ENCODE results near the gene CACNA2D4.

Gene CACNA2D4

DNA sequence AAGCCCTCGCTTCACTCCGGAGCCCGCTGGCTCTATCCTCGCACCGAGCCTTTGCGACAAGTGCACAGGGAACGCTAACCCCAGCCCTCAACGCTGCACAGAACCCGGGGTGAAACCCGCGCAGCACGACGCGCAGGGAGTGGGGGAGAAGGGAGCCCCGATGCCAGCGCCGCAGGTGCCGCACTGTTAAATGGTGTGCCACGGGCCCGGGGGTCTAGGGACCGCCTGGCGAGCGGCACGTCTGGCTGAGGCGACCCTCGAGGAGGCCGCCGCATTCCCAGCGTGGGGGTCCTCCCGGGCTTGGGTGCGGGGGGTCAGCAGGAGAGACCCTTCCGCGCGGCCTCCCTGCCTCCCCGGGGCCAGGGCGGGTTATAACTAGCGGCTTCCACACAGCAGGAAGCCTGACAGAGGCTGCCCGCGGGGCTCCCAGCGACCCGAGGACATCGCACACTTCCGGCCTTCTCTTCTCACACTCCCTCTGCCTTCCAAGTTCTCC lies 121.9 kb downstream of the CACNA2D4 start:
- TF ChIP-seq, protein P1, sequence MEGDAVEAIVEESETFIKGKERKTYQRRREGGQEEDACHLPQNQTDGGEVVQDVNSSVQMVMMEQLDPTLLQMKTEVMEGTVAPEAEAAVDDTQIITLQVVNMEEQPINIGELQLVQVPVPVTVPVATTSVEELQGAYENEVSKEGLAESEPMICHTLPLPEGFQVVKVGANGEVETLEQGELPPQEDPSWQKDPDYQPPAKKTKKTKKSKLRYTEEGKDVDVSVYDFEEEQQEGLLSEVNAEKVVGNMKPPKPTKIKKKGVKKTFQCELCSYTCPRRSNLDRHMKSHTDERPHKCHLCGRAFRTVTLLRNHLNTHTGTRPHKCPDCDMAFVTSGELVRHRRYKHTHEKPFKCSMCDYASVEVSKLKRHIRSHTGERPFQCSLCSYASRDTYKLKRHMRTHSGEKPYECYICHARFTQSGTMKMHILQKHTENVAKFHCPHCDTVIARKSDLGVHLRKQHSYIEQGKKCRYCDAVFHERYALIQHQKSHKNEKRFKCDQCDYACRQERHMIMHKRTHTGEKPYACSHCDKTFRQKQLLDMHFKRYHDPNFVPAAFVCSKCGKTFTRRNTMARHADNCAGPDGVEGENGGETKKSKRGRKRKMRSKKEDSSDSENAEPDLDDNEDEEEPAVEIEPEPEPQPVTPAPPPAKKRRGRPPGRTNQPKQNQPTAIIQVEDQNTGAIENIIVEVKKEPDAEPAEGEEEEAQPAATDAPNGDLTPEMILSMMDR (IDR thresholded peaks at IDR 0.05; ENCODE audit: control insufficient read depth, extremely low read depth, insufficient read depth) = no peak
- peak overlapping the region; percentile 27 for H3K4me3 ChIP-seq (ENCODE audit: low read depth, low read length)
- DNase-seq (ENCODE audit: low read depth) = no peak

DNA sequence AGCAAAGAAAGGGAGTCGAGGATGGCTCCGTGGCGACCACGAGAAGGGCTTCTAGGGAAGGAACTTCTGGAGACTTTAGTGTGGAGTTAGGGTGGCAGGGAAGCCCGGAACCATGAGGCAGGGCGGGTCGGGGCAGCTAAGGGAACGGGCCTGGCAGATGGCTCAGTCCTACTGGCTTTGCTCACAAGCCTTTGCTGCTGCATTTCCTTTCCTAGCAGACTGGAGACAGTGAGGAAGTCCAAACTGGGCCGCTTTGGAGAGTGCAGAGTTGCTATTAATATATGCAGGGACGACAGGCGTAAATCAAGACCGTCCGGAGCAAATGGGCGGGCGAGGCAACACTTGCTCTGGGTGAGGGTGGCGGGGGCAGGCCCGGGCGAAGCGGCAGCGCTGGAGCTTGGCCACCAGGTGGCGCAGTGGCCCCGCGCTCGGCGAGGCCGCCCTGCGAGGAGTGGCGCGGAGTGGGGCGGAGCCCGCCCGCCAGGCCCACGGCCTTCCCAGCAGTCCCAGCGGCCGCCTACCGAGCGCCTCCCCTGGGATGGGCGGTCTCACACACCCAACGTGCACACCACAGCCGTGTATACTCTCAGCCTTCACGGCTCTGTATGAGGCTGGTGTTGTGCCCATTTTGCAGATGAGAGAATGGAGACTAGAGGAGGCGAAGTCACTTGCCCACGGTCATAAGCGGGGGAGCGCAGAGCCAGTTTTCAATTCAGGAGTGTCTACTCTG lies 122.5 kb downstream of the CACNA2D4 start:
- H3K4me3 ChIP-seq (ENCODE audit: low read depth, low read length) = peak overlapping the region; percentile 27
- DNase-seq (ENCODE audit: low read depth) = peak; percentile 69
- TF ChIP-seq, protein P1 (IDR thresholded peaks at IDR 0.05; ENCODE audit: control insufficient read depth, extremely low read depth, insufficient read depth) = peak; percentile 98

DNA sequence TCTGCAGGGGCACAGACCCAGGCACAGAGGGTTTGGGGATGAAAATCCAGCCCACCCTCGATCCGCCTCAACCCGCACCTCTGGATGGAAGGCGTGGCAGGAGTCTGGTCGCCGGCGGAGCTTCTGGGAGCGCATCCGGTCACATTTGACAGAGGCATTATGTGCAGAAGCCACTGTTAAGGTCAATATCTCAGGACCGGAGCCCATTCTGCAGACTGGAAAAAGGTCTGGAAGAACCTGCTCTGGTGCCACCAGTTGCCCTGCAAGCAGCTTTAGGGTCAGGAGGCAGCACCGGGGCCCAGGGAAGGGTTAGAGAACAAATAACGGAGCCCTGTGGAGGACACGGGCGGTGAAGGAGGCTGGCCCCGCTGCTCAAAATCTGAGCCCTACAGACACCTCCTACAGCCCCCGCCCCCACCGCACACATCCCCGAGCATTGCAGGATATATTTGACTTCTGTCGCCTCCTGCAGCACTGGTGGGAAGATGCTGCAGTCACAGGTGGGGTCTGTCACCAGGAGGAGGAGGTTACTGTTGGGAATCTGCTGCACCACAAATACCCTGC lies 123.1 kb downstream of the CACNA2D4 start:
- no peak overlapping the region for H3K4me3 ChIP-seq (ENCODE audit: low read depth, low read length)
- TF ChIP-seq, protein P1 (IDR thresholded peaks at IDR 0.05; ENCODE audit: control insufficient read depth, extremely low read depth, insufficient read depth) = no peak
- peak; percentile 32 for DNase-seq (ENCODE audit: low read depth)

DNA sequence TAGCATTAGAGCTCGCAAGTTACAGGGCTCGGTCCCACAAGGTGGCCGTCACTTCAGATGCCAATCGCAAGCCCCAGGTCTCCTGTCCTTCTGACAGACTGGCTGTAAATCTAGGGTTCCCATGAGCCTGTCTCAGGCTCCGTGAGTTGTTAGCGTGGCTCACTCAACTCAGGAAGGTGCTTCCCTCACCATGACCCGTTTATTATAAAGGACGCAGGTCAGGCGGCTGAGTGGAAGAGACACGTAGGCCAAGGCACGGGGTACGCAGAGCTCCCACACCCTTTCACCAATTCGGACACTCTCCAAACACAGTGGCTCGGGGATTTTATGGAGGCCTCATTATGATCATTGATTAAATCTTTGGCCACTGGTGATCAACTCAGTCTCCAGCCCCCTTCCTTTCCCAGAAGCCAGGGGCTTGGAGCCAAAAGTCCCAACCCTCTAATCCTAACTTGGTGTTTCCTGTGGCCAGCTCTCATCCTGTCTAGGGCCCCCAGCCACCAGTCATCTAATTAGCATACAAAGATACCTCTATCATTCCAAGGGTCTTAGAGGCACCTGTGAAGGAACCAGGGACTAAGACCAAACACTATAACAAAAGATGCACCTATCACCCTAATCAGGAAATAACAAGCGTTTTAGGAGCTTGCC lies 123.9 kb downstream of the CACNA2D4 start:
- H3K4me3 ChIP-seq (ENCODE audit: low read depth, low read length) = no peak overlapping the region
- TF ChIP-seq, protein P1 (IDR thresholded peaks at IDR 0.05; ENCODE audit: control insufficient read depth, extremely low read depth, insufficient read depth) = no peak
- DNase-seq (ENCODE audit: low read depth) = no peak

DNA sequence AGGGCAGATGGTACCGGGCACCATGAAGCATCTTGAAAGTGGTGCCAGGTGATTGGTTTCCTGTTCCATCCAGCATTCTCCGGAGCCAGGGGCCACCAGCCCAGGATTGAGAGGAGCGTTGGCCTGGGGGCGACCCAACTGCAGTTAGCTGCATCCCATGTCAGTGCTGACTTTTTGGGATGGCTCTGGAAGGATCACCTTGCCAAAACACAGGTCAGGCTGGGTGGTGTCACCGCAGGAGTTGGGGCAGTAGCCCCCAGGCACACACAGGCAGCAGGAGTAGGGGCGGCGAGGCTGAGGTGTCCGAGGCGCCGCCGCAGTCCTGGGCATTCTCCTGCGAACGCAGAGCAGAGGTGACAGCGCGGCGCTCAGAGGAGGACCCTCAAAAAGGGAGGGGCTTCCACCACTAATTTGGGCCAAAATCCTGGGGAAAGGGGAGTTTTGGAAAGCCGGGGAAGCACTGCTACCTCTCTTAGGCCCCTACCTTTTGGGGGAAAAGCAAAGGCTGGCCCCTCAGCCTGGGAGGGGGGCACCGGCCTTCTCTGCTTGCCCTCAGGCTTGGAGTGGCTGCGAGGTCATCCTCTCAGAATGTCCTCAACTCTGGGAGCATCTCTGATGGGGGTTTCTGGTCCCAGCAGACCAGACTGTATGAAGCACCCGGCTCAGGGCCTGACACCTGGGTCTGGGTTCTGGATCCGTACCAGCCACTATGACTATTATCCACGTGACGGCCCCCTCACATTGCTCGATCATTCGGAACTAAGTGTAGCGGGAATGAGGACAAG lies 124.8 kb downstream of the CACNA2D4 start:
- no peak overlapping the region for H3K4me3 ChIP-seq (ENCODE audit: low read depth, low read length)
- DNase-seq (ENCODE audit: low read depth) = no peak
- TF ChIP-seq, protein P1 (IDR thresholded peaks at IDR 0.05; ENCODE audit: control insufficient read depth, extremely low read depth, insufficient read depth) = no peak

DNA sequence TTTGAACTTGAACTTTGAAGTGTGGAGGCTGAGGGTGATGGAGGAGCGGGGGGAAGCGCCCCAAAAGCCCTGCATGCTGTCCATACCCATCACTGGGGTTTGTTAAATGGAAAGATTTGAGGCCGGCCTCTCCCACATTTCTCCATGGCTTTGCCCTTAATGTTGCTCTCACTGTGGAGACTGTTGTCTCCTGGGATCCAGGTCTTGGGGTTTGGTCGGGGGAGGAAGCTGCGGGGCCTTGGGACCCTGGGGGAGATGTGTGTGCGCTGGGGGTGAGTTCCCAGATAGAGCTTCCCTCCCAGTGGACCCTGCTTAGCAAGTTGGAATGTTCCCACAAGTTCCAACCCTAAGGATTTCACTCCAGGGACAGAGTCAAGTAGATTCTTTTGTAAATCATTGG lies 126.0 kb downstream of the CACNA2D4 start:
- H3K4me3 ChIP-seq (ENCODE audit: low read depth, low read length) = no peak overlapping the region
- no peak for DNase-seq (ENCODE audit: low read depth)
- TF ChIP-seq, protein P1 (IDR thresholded peaks at IDR 0.05; ENCODE audit: control insufficient read depth, extremely low read depth, insufficient read depth) = no peak

Measured in LNCaP clone FGC (cell line).